Stimulated activated CD4-positive, alpha-beta T cell treated with anti-CD3 and anti-CD28 coated beads, Interleukin-1b, Interleukin-23, amount 100 ng/mL, for 48 hours (primary cell): ENCODE data around the gene PSME3IP1.
"Not testable (repeated sequence)": the region's sequence is repeated elsewhere in the genome, so short reads cannot be mapped to it uniquely, and the experiment has no call there.

Source experiments
- DNase-seq: peaks from one replicate; pipeline ENCODE4 v3.0.0-alpha.2; 2020

Gene PSME3IP1

DNA sequence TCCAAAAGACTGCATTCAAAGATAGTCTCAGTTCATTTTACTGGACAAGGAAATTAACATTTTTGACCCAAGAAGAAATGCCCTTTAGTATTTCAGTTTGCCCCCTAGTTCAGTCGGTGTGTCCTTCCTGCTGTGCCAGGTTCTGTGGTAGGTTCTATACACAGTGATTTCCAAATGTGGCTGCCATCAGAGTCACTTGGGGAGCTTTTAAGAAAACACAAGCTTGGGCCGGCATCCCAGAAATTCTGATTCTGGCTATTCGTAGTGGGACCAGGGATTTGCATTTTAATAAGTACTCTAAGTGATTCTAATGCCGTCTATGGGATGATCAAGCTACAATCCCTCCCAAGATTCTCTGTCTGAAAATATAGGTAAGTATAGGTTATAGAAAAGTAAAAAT lies 10.4 kb upstream of the PSME3IP1 start:
- no peak for DNase-seq

DNA sequence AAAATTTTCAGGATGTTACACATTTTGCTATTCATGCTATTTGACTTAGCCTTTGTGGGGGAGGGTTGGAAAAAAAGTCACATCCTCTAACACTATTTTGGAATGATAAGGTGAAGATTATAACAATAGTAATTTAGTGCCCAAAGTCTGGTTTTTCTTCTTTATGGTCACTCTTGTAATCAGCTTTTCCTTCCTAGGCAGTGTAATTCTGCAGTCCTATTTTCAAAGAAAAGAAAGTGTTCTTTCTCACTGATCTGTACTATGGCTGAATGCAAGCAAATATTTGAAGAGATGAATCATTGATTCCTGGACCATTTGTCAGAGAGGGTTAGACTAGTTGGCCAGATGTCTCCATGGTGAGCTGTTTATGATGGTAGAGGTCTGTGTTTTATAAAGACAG lies 8.7 kb upstream of the PSME3IP1 start:
- DNase-seq = no peak

DNA sequence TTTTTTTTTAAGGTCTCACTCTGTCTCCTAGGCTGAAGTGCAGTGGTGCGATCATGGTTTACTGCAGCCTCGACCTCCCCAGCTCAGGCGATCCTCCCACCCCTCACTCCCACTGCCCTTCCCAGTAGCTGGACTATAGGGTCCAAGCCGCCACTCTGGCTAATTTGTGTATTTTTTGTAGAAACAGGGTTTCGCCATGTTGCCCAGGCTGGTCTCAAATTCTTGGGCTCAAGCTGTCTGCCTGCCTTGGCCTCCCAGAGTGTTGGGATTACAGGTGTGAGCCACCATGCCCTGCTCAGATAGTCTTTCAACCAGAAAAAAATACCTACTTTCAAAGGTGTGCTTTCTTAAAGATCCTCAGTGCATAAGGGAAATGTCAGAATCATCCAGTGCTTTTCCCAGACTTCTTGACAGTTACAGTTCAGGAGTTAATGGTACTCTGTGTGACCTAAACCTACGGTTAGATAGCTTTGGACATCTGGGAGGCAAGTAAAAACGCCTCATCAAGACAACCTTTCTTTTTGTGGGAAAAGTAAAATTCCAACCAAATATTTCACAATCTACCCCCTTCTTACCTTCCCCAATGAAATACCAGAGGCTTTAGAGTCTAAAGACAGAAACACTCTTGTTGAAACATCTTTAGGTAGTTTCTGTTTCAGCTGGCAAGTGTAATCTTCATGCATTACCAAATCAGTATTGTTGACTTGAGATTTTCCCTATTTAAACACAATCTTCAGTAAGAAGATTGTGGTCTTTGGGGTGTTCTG lies 7.1 kb upstream of the PSME3IP1 start:
- no peak for DNase-seq

DNA sequence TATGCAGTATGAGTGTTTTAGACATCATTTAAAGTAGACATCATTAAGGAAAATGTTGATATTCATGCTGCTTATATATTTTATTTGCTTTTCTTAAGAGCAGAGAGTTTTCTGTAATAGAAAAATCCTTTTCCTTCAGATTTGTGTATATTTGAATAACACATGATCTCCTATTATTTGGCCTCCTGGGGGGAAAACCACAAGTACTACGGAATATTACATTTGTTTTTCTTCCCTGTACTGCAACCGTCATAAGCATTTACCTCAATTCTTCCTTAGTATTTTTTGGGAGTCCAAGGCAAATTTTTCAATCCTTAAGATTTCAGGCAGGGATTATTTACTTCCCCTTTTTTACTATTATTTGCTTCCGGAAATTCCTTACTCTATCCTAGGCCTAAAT lies 6.3 kb upstream of the PSME3IP1 start:
- DNase-seq = no peak

DNA sequence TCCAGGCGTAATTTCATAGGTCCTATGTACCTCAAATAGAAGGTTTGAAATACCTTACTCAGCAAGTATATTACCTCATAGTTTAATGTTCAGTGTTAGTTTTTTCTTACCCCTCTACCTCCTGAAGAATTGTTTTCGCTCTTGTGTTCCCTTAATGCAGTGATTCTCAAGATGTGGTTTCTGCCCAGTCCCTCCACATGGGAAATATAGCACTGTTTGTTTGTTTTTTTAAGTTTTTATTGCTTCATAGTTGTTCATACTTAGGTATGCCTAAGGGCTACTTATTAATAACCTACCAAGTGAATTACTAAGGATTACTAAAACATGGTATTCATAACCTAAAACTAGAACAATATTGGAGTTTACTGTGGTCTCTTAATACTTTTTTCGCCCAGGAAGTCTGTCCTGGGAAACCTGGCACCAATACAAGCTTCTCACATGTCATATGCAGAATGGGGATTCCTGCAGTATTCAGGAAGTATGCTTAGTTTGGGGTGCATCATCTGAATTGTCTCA lies 5.3 kb upstream of the PSME3IP1 start:
- DNase-seq = no peak

DNA sequence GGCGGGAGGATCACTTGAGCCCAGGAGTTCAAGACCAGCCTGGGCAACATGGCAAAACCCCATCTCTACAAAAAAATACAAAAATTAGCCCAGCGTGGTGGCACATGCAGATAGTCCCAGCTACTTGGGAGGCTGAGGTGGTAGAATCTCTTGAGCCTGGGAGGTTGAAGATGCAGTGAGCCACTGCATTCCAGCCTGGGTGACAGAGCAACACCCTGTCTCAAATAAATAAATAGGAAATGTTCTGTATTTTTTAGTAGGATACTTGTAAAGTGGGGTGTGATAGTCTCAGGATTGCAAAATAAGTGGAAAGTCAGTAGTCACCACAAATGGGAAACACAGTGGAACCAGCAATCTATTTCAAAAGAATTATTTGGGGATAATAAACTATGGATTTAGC lies 4.3 kb upstream of the PSME3IP1 start:
- no peak for DNase-seq

DNA sequence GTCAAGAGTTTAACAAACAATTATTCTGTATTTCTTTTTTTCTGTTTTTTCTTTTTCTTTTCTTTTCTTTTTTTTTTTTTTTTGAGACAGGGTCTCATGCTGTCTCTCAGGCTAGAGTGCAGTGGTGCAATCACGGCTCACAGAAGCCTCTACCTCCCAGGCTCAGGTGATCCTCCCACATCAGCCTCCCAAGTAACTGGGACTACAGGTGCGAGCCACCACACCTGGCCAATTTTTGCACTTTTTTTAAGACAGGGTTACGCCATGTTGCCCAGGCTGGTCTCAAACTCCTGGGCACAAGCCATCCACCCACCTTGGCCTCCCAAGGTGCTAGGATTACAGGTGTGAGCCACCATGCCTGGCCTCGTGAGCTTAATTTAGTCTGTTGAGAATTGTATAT lies 3.7 kb upstream of the PSME3IP1 start:
- not testable (repeated sequence) for DNase-seq

DNA sequence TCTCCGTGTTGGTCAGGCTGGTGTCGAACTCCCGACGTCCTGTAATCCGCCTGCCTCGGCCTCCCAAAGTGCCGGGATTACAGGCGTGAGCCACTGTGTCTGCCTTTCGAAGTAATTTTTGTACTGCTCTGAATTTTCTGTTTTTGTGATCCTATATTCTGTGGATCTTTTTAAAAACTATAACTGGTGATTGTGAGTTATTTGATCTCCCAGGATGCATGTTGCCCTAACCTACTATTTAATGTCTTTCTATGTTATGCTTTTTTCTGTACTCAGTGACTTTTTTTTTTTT lies 2.8 kb upstream of the PSME3IP1 start:
- no peak for DNase-seq

DNA sequence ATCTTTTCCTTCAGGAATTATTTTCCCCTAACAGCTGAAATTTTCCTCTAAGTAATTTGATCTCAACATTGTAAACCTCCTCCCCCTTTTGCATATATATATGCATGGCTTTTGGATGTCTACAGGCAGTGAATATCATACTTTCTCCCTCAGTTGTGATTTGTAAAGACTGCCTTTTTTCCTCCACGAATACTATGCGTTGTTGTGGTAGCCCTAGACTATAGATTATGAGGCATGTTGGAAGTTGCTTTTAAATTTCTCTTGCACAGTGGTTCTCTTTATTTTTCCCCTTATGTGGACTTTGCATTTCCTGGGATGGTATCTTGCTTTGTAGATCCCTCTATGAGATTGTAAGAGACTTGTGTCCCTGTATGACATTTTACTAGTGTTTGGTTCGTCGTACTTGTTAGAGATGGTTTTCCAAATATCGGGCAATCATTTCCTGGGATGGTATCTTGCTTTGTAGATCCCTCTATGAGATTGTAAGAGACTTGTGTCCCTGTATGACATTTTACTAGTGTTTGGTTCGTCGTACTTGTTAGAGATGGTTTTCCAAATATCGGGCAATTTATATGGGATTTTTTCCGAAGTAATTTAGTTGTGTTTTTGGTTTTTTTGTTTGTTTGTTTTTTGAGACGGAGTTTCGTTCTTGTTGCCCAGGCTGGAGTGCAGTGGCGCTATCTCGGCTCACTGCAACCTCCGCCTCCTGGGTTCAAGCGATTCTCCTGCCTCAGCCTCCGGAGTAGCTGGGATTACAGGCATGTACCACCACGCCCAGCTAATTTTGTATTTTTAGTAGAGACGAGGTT lies 2.3 kb upstream of the PSME3IP1 start:
- DNase-seq = not testable (repeated sequence)

DNA sequence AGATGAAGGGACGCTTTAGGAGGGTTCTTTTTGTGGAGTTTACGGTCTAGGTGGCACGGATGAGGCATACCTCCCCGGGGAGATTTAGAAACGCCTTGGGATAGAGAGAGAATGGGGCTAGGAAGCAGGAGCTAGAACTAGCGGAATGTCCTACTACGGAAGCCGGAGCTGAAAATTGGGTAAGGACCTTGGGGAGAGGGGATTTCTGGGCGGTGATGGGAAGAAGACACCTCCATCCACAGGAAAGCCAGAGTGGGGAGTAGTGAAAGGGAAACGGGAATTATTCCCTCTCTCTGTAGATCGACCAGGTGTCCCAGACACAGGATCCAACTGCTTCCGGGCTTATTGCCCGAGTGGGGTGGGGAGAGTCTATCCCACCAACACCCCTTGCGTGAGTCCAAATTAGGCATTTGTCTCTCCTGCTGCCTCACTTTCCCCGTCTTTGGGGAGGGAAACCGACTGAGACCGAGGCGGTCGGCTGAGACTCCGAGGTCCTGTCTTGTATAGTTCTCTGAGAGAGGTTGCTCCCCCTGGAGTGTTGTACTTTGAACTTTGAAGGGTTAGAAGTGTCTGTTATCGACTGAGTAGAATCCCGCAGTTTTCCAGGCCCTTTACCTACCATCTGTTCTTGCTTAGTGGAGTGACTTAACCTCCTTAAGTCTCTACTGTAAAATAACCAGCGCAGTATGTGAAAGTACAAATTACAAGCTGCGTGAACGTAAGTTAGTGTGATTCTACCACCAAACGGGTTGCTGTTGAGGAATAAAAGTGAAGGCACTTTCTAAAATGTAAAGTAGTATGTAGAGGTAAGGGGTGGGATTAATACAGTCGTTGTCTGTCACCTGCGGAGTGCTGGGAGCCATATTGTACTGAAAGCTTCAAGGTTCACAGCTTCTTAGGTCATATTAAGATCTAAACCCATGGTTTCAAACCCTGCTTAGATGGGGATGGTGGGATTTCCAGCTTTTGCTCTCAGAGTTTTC lies 1.3 kb upstream of the PSME3IP1 start:
- no peak for DNase-seq

DNA sequence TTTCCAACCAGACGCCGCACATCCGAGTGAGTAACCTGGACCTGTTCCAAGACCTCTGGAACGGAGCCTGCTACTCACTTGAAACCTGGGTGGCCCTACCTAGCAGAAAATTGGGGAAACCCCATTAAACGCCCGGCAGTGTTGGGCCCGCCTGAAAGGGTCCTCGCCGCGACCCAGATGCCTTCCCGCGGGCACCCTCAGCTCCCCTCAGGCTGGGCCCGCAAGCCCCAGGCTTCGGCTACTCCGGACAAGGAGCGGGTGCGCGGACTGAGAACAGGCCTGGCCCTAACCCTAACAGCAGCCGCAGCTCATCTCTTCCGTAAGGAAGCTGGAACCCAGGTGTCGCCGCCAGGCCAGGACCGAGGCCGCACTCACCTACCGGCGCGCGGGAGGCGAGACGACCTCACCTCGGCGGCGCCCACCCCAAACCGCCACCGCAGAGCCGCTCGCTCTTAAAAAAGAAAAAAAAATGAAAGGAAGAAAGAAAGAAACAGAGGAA lies 344 bp downstream of the PSME3IP1 start:
- no peak for DNase-seq

DNA sequence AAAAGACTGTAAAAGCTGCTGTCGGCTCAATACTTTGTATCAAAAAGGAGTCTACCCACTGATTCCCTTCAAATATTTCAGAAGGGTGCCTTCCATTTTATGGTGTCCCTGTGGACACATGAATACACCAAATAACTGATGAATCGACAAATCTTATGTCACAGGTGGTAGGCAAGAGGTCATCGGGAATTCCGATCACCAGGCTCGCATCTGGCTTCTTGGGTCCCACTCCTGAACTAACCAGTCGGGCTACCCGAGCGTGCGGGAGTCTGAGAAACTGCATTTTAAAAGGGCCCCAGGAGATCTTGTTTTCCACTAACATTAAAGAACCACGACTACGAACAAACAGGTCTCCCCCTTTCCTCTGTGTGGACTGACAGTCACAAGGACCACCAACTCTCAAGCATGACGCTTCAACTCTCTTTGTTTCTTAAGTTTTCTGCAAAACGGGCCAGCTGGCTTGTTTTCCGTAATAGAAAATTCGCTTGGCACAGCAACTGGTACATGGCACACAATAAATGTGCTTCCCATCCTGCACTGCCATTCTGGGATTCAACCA lies 873 bp downstream of the PSME3IP1 start:
- no peak for DNase-seq

DNA sequence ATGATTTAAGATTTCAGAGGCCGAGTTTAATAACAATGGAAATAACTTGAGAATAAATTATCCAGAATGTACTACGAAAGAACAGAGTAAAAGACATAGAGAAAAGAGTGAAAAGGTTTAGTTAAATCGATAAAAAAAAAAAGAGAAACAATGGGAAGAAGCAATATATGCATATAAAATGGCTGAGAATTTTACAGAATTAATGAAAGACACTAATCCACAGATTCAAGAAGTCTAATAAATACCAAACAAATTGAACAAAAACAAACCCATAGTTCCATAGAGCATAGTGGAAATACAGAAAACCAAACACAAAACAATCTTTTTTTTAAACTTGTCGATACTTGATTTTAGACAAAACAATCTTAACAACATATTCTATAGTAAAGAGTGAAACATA lies 1.7 kb downstream of the PSME3IP1 start:
- no peak for DNase-seq

DNA sequence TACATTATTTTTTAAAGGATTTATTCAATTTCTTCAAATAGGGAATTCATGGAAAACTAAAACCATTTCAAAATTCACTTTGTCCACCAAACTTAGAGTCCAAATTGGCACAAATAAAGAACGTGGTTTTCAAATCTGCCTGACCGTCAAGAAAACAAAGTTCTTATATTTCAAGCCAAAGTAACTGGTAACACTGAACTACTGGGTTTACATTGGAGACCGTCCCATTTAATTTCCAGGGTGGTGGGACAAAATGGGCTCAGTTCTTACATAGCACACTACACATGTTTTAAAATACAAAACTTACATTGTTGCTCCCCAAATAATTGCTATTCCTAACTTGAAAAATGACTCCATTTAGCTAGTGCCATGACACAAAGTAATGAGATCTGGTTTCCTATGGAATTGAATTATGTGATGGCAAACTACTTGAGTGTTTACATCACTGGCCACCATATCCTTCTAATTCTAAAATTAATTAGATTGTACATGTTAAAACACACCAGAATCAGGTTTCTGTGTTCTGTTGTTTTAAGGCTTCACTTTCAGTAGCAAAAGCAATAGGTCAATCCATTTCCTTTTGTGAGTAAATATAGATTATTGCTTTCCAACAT lies 6.5 kb downstream of the PSME3IP1 start:
- DNase-seq = no peak

DNA sequence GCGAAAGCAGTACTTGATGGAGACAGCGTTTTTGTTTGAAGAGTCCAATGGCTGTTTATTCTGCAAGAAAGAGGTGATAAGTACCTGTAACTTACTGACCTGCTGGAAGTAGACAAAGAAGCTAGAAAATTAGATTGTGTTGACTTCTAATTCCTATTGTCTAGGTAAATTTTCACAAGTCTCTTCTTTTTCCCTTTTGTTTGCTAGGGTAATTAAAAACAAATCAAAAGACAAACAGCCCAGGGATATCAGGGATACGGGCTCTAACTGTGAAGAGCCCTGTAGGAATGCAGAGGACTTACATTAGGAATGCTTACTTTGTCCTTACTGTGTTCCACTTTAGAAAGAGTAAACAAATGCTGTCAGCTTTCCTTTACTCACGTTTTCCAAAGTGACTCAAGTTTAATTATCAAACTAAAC lies 7.0 kb downstream of the PSME3IP1 start:
- DNase-seq = no peak

DNA sequence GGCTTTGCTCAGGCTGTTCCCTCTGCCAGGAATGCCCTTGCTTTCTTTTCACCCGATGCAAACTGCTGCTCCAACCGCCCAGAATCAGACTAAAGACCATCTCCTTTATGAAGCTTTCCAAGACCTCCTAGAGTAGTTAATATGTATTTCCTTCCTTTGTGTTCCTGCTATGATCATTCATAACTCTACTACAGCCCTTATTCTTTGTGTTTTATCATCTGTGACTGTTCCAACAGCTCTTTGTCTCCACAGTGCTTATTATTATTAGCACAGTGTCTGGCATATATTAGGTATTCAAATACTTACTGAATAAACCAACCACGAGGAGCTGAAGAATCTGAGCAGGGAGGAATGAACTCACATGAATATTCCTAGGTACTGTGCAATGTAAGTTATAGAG lies 7.6 kb downstream of the PSME3IP1 start:
- DNase-seq = no peak

DNA sequence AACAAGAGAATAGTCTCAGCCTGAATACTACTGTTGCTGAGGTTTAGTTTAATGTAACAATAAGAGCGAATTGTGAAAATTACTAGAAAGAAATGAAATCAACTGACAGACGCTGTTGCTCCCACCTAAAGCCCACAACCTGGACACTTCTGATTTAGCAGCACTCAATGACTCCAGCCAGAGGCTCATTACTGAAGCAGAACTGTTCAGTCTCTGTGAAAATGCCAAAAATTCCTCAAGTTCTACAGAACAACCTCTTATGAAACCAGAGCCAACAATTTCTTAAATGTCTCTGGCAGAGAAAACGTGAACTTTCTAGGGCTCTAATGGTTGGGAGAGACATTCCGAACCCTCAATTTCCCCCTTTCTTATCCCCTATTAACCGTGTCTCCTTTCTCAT lies 9.9 kb downstream of the PSME3IP1 start:
- no peak for DNase-seq

DNA sequence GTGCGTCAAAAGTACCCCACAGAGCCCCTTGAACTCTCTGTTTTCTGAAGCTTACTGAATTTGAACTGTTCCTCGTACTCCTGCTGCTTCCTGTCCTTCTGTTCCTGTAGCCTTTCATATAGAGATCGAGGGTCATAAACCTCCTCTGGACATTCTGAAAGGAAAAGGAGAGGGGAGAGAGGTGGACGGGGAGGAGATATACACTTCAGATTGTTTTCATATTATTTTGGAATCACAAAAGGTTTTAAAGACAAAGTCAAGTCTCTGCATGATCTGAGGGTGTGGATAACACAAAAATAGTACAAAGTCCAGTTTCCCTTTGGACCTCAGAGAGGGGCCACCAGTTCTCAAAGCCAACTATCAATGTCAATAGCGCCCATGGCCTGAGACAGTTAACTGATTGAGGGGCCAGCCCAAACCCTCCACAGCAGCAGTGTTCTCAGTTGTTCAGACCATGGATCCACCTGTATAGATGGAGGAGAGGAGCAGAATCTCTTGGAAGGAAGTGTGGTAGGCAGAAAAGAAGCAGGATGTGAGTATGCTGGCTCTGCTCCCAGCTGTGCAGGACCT lies 13.0 kb downstream of the PSME3IP1 start:
- no peak for DNase-seq

DNA sequence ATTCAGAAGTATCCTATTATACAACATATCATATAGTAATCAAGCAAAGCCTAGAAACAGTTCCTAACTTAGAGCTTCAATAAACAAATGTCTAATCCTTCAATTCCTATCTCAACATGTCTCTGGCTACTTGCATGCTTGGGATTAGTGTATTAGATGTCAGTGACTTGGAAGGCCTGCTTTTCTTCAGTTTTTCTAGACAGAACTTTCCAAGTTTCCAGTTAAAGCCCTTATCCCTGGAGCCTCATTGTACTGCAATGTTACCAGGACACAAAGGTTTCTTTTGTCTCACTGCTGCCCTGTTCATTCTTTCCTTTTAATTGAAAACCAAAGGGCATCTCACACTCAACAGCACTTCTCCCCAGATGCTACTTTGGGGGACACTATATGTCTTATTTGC lies 16.5 kb downstream of the PSME3IP1 start:
- DNase-seq = no peak

DNA sequence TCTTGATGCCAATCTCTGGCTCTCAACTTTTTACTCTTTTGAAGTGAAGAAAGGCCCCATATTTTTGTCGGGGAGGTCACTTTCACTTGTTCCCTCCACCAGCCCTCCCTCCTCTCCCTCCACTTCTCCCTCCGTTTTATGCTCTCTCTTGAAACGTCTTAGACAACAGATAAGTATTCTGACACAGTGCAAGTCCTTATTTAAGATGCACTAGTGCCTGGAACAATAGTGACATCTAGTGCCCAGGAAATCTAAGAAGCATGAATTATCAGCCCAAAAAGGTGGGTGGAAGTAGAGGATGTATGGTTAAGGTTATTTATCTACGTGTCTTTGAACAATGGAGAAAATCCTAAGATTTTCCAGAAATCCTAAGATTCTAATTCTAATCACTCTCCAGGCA lies 17.9 kb downstream of the PSME3IP1 start:
- no peak for DNase-seq

DNA sequence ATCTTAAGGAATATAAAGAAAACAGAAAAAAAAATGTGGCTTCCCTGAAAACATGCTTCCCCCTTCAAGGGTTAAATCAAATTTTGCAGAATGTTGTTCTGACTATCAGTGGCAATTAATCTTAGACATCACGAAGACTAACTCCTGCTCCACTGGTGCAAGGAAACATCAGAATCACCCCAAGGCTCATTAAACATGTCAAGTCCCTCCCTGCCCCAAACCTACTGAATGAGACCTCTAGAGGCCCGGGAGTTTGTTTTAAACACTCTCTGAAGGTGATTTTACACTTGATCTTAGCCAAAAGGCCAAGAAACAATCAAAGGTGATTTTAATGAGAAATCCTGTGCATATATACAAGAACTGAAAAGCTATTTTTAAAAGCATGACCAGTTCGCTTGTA lies 18.3 kb downstream of the PSME3IP1 start:
- DNase-seq = no peak

DNA sequence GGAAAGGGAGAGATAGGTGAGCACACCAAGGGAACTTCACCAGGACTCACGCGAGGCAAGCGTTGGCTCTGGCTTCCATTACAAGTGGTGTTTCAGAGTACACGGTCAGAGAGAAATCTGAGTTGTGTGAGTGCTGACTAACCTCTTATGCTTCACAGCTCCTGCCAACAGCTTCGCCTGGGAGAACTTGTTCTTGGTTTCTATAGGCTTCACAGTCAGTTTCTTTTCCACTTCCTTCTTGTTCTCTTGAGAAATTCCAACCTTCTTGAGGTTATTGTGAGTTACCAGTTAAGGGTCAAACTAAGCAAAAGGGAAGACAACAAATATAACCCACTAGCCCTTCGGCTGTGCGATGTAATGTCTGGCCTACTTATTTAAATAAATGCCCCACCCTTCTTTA lies 18.9 kb downstream of the PSME3IP1 start:
- no peak for DNase-seq
